LNCAP (cell line): ENCODE measurements around the gene ITPRIP.

Experiments
- TF ChIP-seq, protein P1 (sequence below): fragments of 450-650 bp; IDR thresholded peaks from 2 replicates; pipeline ENCODE4 v1.5.1; 2017; ENCODE audit warnings: mild to moderate bottlenecking

ITPRIP gene

GRCh38 chr10:104267721-104268404, 70.4 kb downstream of the ITPRIP start:
- TF ChIP-seq, protein P1, sequence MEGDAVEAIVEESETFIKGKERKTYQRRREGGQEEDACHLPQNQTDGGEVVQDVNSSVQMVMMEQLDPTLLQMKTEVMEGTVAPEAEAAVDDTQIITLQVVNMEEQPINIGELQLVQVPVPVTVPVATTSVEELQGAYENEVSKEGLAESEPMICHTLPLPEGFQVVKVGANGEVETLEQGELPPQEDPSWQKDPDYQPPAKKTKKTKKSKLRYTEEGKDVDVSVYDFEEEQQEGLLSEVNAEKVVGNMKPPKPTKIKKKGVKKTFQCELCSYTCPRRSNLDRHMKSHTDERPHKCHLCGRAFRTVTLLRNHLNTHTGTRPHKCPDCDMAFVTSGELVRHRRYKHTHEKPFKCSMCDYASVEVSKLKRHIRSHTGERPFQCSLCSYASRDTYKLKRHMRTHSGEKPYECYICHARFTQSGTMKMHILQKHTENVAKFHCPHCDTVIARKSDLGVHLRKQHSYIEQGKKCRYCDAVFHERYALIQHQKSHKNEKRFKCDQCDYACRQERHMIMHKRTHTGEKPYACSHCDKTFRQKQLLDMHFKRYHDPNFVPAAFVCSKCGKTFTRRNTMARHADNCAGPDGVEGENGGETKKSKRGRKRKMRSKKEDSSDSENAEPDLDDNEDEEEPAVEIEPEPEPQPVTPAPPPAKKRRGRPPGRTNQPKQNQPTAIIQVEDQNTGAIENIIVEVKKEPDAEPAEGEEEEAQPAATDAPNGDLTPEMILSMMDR = no peak

DNA sequence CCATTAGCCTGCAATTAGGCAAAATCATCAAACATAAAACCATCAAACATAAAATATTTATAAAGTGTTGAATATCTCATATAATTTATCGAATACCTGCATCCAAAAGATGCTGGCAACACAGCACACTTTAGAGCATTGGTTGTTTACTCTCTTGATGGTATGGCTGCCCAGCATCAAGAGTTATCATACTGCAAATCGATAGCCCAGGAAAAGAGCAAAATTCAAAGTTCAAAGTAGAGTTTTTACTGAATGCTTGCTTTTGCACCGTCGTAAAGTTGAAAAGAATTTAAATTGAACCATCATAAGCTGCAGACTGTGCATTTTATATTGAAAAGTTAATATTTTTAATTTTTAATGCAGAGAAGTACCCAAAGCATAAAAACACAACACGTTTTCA, 73.5 kb downstream of the ITPRIP start:
- TF ChIP-seq, protein P1 = no peak

GRCh38 chr10:104262055-104262454, 76.2 kb downstream of the ITPRIP start:
- TF ChIP-seq, protein P1 = no peak

GRCh38 chr10:104260775-104261115, 77.5 kb downstream of the ITPRIP start:
- TF ChIP-seq, protein P1 = no peak

- TF ChIP-seq, protein P1 = no peak
Observed at GRCh38 chr10:104259999-104260774, 78.1 kb downstream of the ITPRIP start.
